Measurements from ENCODE around the gene NOL6.

The NOL6 gene

DNA sequence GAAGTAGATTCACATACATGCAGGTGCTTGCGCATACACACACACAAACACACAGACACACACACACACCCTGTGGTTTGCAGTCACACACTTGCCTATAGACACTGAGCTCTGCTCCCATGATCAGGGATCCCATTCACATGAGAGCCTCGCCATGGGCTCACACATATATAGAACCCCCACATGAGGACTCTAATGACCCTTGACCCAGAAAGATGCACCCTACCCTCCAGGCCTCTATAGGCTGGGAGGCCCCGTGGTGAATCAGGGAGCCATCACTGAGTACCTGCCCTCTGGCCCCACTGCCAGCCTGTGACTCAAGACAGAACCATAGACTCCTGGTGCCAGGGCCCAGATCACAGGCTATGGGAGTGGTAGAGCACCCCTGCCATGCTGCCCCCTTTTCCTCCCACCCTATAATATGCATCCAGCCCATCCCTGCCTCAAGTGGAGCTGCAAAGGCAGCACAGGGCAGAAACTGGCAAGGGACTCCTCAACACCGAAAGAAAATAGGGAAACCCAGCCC is 23.0 kb downstream of the NOL6 start:
- no peak for DNase-seq (ENCODE audit: low spot score)

- DNase-seq (ENCODE audit: low spot score), result no peak
These were observed 24.0 kb downstream of the NOL6 start for GRCh38 chr9:33449715-33450114.

- DNase-seq (ENCODE audit: low spot score), result no peak
These were observed 25.7 kb downstream of the NOL6 start for GRCh38 chr9:33447799-33448553.

GRCh38 chr9:33446946-33447798 is 26.6 kb downstream of the NOL6 start, which contains the start of gene AQP3:
AQP3 (minus strand) TSS chr9:33447593; CDS start chr9:33447530, 63 bp downstream.
- no peak for DNase-seq (ENCODE audit: low spot score)

DNA sequence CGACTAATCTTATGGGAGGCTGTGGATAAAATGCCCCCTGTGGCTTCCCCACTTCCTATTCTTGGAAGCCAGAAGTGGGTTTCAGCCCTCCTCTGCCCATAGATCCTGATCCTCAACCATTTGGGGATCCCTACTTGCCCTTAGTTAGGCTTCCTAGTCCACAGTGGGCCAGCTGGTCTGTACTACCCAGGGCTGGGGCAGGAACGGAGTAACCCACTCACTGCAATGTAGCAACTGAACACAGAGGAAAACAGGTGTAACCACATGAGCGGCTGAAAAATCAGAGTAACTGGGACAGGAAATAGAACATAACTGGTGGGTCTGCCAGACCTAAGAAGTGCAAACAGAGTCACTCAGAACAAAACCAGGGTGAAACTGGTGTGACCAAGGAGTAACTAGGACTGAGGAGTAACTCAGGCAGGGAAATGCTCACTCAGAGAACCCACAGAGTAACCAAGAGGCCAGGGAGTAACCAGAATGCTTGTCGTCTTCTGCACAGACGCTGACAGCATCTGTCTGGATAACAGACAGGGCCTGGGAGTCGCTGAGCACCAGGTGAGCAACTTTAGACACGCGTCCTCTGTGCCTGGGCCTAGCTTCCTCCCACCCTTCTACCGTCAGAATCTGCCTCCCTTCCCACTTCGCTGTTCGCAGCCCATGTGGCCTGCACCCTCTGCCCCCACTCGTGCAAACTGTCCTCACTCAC is 27.3 kb downstream of the NOL6 start:
- DNase-seq (ENCODE audit: low spot score), result no peak

DNA sequence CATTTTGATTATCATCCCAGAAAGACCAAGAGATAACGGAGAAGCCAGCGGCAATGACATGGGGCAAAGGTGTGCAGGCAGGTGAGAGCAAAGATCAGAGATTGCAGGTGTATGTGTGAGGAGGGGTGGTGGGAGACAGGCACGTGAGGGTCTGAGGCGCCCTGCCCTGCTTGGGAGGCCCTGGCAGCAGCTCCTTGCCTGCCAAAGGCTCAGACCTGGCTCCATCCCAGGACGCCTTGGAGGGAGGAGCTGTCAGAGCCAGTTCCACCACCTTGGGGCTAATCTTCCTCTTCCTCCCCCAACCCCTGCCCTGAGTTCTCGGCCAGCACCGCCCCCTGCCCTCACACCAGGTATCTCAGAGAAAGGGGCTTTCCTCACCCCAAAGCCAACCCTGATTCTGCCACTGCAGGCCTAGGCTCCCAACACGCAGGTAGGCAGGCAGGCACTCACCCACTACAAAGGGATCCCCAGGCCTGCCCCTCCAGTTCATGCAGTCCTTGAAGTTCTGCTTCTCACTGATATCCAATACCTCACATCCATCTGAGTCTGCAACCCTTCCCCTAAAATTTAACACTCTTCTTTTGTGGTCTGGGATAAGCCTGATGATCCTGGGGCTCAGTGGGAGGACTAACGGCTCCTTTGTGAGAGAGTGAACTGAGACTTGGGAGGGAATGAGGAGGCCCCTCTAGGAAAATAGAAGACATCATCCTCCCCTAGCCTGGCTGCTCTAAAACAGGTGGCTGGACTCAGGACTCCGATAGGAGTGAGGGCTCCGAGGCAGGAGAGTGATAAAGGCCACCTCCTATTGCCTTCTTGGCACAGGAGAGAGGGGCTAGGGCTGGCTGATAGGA is 28.1 kb downstream of the NOL6 start:
- DNase-seq (ENCODE audit: low spot score), result no peak

GRCh38 chr9:33443464-33444154 is 30.1 kb downstream of the NOL6 start:
- no peak for DNase-seq (ENCODE audit: low spot score)

- no peak for DNase-seq (ENCODE audit: low spot score)
These were observed 30.7 kb downstream of the NOL6 start for GRCh38 chr9:33443047-33443446.

DNA sequence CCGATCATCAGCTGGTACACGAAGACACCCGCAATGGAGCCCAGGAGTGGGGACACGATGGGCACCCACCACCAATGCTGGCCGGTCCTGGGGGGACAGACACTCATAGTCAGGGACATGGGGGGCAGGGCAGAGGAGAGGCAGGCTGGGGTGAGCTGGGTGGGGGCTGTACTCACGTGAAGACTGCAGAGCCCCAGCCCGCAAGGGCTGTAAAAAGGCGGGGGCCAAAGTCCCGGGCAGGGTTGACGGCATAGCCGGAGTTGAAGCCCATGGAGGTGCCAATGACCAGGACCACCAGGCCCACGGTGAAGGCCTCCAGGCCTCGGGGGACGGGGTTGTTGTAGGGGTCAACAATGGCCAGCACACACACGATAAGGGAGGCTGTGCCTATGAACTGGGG is 31.6 kb downstream of the NOL6 start:
- no peak for DNase-seq (ENCODE audit: low spot score)

DNA sequence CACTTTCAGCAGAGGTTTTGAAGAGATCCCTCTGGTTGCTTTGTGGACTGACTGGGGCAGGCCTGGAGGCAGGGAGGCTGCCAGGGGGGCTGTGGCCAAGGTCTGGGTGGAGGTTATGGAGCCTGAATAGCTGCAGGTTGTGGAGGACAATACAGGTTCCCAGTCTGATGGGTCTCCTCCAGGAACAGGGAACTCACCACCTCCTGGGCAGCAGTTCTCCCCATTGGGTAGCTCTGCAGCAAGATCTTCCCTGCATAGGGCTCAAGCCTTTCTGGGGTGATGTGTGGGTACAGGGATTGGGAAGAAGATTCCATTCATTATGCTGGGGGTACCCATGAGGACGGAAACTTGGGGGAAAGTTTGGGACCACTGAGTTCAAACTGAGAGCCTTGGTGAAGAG is 33.1 kb downstream of the NOL6 start:
- no peak for DNase-seq (ENCODE audit: low spot score)

GRCh38 chr9:33440204-33440603 is 33.5 kb downstream of the NOL6 start:
- DNase-seq (ENCODE audit: low spot score), result no peak

DNA sequence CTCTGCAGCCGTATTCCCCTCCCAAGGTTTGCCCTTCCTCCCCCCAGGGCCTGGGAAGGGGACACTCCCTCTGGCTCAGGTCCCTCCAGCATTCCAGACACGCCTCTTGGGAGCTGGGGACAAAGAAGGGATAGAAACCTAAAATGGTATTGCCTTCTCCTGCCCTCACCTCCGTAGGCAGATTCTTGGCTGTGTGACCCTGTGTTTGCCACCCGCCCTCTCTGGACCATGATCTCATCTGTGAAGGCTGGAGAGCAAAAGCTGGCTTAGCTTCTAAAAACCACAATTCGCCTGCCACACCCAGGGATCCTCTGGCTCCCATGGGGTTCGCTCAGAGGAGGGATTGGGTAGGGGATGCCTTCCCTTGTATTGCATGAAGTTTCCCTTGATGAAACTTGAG is 34.0 kb downstream of the NOL6 start:
- no peak for DNase-seq (ENCODE audit: low spot score)

DNA sequence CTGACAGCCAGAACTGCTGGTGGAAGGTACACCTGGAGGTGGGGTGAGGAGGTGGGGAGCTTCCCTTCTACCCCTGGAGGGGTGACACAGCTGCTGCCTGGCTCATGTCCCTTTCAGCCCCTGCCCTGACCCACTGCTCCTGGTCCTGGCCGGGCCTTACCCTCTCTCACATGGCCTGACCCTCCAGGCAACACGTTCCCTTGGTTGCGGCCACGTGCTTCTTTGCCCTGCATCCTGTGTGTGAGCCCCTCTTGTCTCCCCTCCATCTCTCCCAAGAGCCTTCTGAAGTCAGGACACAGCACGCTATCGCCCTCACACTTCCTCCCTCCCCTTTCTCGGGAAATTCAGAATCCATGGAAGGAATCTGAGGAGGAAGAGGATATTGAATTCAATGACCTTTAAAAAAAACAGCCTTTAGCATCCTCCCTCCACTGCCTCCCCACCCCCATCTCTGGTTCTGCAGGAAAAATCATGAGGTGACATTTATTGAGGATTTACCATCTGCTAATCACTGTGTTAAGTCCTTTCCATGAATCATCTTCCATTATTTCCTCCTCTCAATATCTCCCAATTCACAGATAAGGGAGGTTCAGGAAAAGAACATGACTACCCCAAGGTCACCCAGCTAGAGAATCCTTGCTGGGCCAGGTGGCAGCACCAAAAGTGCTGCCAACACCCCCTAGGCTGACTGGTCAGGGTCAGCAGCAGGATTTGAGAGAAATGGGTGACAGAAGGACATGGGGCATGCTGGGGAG is 34.6 kb downstream of the NOL6 start:
- DNase-seq (ENCODE audit: low spot score), result no peak

- no peak for DNase-seq (ENCODE audit: low spot score)
These were observed 35.8 kb downstream of the NOL6 start for GRCh38 chr9:33437898-33438297.

DNA sequence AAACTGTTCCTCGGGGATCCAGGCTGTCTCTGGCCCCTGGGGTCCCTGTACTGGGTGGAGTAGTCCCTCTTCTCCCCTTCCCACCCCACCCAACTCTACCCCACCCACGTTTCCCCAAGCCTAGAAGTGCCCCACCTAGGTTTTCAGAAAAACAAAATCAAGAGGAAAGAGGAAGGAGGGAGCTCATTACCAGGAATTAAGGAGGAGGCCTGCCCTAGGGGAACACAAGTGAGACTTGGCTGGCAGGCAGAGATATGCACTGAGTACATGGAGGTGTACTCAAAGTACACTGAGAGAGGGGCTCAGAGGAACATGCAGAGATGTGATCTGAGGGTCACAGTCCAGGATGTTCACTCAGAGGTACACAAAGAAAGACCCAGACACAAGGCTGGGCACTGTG is 36.5 kb downstream of the NOL6 start:
- no peak for DNase-seq (ENCODE audit: low spot score)

- DNase-seq (ENCODE audit: low spot score), result no peak
These were observed 37.3 kb downstream of the NOL6 start for GRCh38 chr9:33436445-33436844.

DNA sequence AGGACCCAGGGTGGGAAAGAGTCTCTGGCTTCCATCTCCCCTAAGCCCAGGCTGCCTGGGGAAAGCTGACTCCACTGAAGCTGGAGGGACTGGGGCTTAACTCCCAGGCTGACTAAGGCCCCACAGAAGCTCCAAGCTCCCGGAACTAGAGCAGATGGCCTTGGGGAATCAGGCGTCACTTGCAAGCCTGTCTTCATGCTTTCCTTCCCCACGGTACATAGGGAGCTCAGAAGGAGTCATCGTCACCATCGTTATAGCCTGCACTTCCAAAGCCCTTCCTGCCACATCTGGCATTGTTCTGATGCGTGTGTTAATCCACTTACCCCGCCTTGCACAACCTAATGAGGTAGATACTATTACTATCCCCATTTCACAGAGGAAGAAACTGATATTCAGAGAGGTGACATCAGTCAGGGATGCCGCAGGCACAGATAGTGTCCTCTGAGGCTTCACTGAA is 37.9 kb downstream of the NOL6 start:
- no peak for DNase-seq (ENCODE audit: low spot score)

GRCh38 chr9:33434317-33435105 is 39.2 kb downstream of the NOL6 start:
- no peak for DNase-seq (ENCODE audit: low spot score)

- no peak for DNase-seq (ENCODE audit: low spot score)
These were observed 39.9 kb downstream of the NOL6 start for GRCh38 chr9:33433871-33434270.

Data from pons (tissue), 1 donor.